ENCODE measurements around the gene GAL3ST3. TPM values are rescaled to one million over a fixed set of nuclear protein-coding genes. Genes with fewer than 3 reads are reported as not detected.

Gene GAL3ST3
- total and polyA plus RNA-seq, 10 of the 15 experiments (the other 5 are each of a cell fraction or from before 2014, with no cell fraction given), result 0.06 to 0.12 TPM; not detected in 8

- TF ChIP-seq MLLT1 (IDR thresholded peaks at IDR 0.05) (peak; percentile 24; the same call in 1 of the 2 replicates), HSF1 (IDR thresholded peaks at IDR 0.05; ENCODE audit: low read depth, low read length) (no peak), NFIC (IDR thresholded peaks at IDR 0.05; ENCODE audit: low read depth, low read length) (no peak), RUNX3 (IDR thresholded peaks at IDR 0.05; ENCODE audit: low read length) (peak; percentile 78)
Measured at GRCh38 chr11:66081505-66081904, 32.5 kb upstream of the GAL3ST3 start (continued).

GRCh38 chr11:66080055-66080817 lies 31.3 kb upstream of the GAL3ST3 start:
- DNase-seq (ENCODE audit: low read depth, low spot score) (no peak), ATAC-seq (peak; percentile 48), FAIRE-seq (no peak)
- no TSS peak for BruUV-seq (replicated peaks)
- peak overlapping the region; percentile 41 for H3K4me2 ChIP-seq (ENCODE audit: control insufficient read depth, insufficient read depth)
- H4K20me1 ChIP-seq (ENCODE audit: control insufficient read depth, insufficient read depth), result no peaks in the 10 kb centered on the region; the same call in 1 of the 2 replicates
- in situ Hi-C loops (cut with MboI) (no loop called here), intact Hi-C loops (cut with micrococcal nuclease; ENCODE audit: unreplicated experiment) (no loop called here)
- ChIA-PET CTCF (interaction anchor here (1.0 to 20.0 kb wide), 11 partner anchors 9 to 220 kb away, joined by 4 to 195 read pairs (median 6); partner anchors contain the start of gene MUS81), RAD21 (ENCODE audit: unreplicated experiment) (interaction anchor here (1.1 to 4.2 kb wide), 9 partner anchors 8 to 152 kb away, joined by 3 to 25 read pairs (median 9); partner anchors contain the start of gene PACS1), SMC1A (ENCODE audit: uncharacterized antibody, unreplicated experiment) (interaction anchor here (0.6 to 17.7 kb wide), 13 partner anchors 11 to 142 kb away, joined by 3 to 265 read pairs (median 7); partner anchors contain the start of gene PACS1), POLR2A (interaction anchor here (0.6 to 2.5 kb wide), 12 partner anchors 9 to 583 kb away, joined by 3 to 10 read pairs (median 4); no protein-coding TSS in a partner anchor)
- H3K27me3 ChIP-seq (replicated peaks in 1 of 2; ENCODE audit: control insufficient read depth in 2 of 2, insufficient read depth in 2 of 2, low read length in 1 of 2), result no peaks in the 10 kb centered on the region
- 0 out of 4 replicates have a peak, but pooled peaks cover 0 to 2% of the 10 kb centered on the region in 2 experiments for H3K36me3 ChIP-seq (ENCODE audit: control insufficient read depth in 2 of 2, insufficient read depth in 2 of 2, low read length in 1 of 2)
- H3K79me2 ChIP-seq (ENCODE audit: control insufficient read depth, insufficient read depth, low read length), result peaks cover 83% of the 10 kb centered on the region
- no peak overlapping the region for H2AFZ ChIP-seq (ENCODE audit: control insufficient read depth, low read depth, low read length)
- WGBS (ENCODE audit: insufficient coverage, insufficient replicate concordance, low lambda C conversion rate, missing lambda C conversion rate), result 49% methylated on average over 9 of the region's 9 CpGs
- TF ChIP-seq BCL3 (IDR thresholded peaks at IDR 0.05; ENCODE audit: borderline replicate concordance, insufficient read depth, low read depth, low read length, poor library complexity, severe bottlenecking) (peak; percentile 3), PAX5 (IDR thresholded peaks at IDR 0.05; ENCODE audit: borderline replicate concordance, low read depth, low read length) (no peak)
- H3K9me3 ChIP-seq (replicated peaks; ENCODE audit: control insufficient read depth, insufficient read depth, low read length), result no peaks in the 10 kb centered on the region
- no peak overlapping the region; the same call in 1 of the 2 replicates for H3K4me3 ChIP-seq
- peaks cover 28% of the 10 kb centered on the region for H3K4me1 ChIP-seq (ENCODE audit: control insufficient read depth, insufficient read depth, low read length)
- peak overlapping the region; percentile 60 for H3K27ac ChIP-seq (ENCODE audit: control insufficient read depth, insufficient read depth)
- no peak overlapping the region for H3K9ac ChIP-seq (ENCODE audit: control insufficient read depth, insufficient read depth, low read length)
